GM12878 (cell line): ENCODE measurements around the gene CUL4A. TPM values are rescaled to one million over a fixed set of nuclear protein-coding genes. Genes with fewer than 3 reads are reported as not detected.

Source experiments
- CEBPZ ChIP-seq: fragments of 150-350 bp; IDR thresholded peaks from 2 replicates; pipeline ENCODE4 v1.6.1; 2016; ENCODE audit warnings: low read depth, low read length
- E2F4 ChIP-seq: IDR thresholded peaks from 2 replicates; pipeline ENCODE4 v1.6.1; 2012; ENCODE audit warnings: low read depth, low read length, improper control_type of control experiment
- ESRRA ChIP-seq: IDR thresholded peaks from 2 replicates; pipeline ENCODE4 v1.6.1; 2012; ENCODE audit warnings: mild to moderate bottlenecking, low read length, improper control_type of control experiment
- GATAD2B ChIP-seq: fragments of 450-650 bp; conservative IDR thresholded peaks from 2 replicates; pipeline ENCODE4 v1.6.1; 2017; ENCODE audit warnings: low read depth, mild to moderate bottlenecking, moderate library complexity
- HDAC2 ChIP-seq: fragments of 200-600 bp; sonication (generic); IDR thresholded peaks from 2 replicates; pipeline ENCODE4 v1.6.1; 2017
- JUND ChIP-seq: IDR thresholded peaks from 2 replicates; pipeline ENCODE4 v1.6.1; 2012; ENCODE audit warnings: low read depth, mild to moderate bottlenecking, low read length, improper control_type of control experiment, moderate library complexity
- LARP7 ChIP-seq: fragments of 450-650 bp; IDR thresholded peaks from 2 replicates; pipeline ENCODE4 v1.6.1; 2017; ENCODE audit warnings: mild to moderate bottlenecking
- MEF2B ChIP-seq: fragments of 450-650 bp; IDR thresholded peaks from 2 replicates; pipeline ENCODE4 v1.6.1; 2018; ENCODE audit warnings: mild to moderate bottlenecking, moderate library complexity; ENCODE audit not compliant: partially characterized antibody, poor library complexity, severe bottlenecking
- NFIC ChIP-seq: IDR thresholded peaks from 2 replicates; pipeline ENCODE4 v1.6.1; 2012; ENCODE audit warnings: low read depth, mild to moderate bottlenecking, inconsistent platforms, low read length, moderate library complexity
- NR2C1 ChIP-seq: fragments of 450-650 bp; IDR thresholded peaks from 2 replicates; pipeline ENCODE4 v1.6.1; 2017; ENCODE audit warnings: antibody characterized with exemption, mild to moderate bottlenecking, moderate library complexity
- RUNX3 ChIP-seq: IDR thresholded peaks from 2 replicates; pipeline ENCODE4 v1.6.1; 2012; ENCODE audit warnings: low read length, inconsistent platforms
- STAT3 ChIP-seq: IDR thresholded peaks from 2 replicates; pipeline ENCODE4 v1.6.1; 2011; ENCODE audit warnings: low read depth, low read length, improper control_type of control experiment
- ZNF207 ChIP-seq: fragments of 450-650 bp; IDR thresholded peaks from 2 replicates; pipeline ENCODE4 v1.6.1; 2014; ENCODE audit warnings: antibody characterized with exemption, mild to moderate bottlenecking, borderline replicate concordance
- ZNF217 ChIP-seq: fragments of 450-650 bp; IDR thresholded peaks from 2 replicates; pipeline ENCODE4 v1.6.1; 2017; ENCODE audit warnings: antibody characterized with exemption, mild to moderate bottlenecking
- ZNF274 ChIP-seq: IDR thresholded peaks from one replicate; pipeline ENCODE4 v1.8.0; 2011; ENCODE audit not compliant: insufficient read length, insufficient read depth
- ZSCAN29 ChIP-seq: fragments of 450-650 bp; IDR thresholded peaks from 2 replicates; pipeline ENCODE4 v1.6.1; 2017; ENCODE audit warnings: mild to moderate bottlenecking, moderate library complexity
- polyA plus RNA-seq, 11 experiments: library from polyadenylated mRNA; depleted of rRNA in 4 of 11; unstranded in 6 of 11; stranded (reverse) in 5 of 11; fragments of >200 nt; fragmentation: Nextera tagmentation in 4 of 11; fragmentation: Illumina TruSeq in 1 of 11; extraction: Ambion mirVana in 4 of 11; extraction: Trizol in 1 of 11; gene quantifications; 1 replicate in 1 of 11; 2 replicates in 10 of 11; pipeline versions ENCODE4 v1.2.1 to v1.2.3, GENCODE V29; 2011 to 2016; ENCODE audit warnings: inconsistent platforms in 2 of 11, missing spikeins in 2 of 11, low read depth in 1 of 11
- total RNA-seq, 4 experiments: library from RNA; depleted of rRNA in 3 of 4; stranded (reverse); fragments of >200 nt in 3 of 4; fragmentation: Illumina TruSeq in 1 of 4; extraction: Trizol in 1 of 4; gene quantifications; 2 replicates each; pipeline versions ENCODE4 v1.2.1 to v1.2.3, GENCODE V29; 2013 to 2021
- TF ChIP-seq, protein P1 (sequence below): fragments of 450-650 bp; IDR thresholded peaks from 2 replicates; pipeline ENCODE4 v1.6.1; 2017; ENCODE audit warnings: borderline replicate concordance
- TF ChIP-seq, protein P2 (sequence below): fragments of 450-650 bp; IDR thresholded peaks from 2 replicates; pipeline ENCODE4 v1.6.1; 2017; ENCODE audit warnings: mild to moderate bottlenecking, low read depth, inconsistent platforms; ENCODE audit not compliant: poor library complexity, severe bottlenecking
- TF ChIP-seq, protein P3 (sequence below): IDR thresholded peaks from 2 replicates; pipeline ENCODE4 v1.6.1; 2012; ENCODE audit warnings: low read length, inconsistent platforms
- TF ChIP-seq, protein P4 (sequence below): IDR thresholded peaks from 2 replicates; pipeline ENCODE4 v1.6.1; 2011; ENCODE audit warnings: borderline replicate concordance, low read depth, mild to moderate bottlenecking, moderate library complexity, low read length; ENCODE audit not compliant: insufficient read depth, poor library complexity, severe bottlenecking

Gene CUL4A
- total and polyA plus RNA-seq, 10 of the 15 experiments (the other 5 are each of a cell fraction or from before 2014, with no cell fraction given), result 19.7 to 74.3 (median 55.6) TPM

DNA sequence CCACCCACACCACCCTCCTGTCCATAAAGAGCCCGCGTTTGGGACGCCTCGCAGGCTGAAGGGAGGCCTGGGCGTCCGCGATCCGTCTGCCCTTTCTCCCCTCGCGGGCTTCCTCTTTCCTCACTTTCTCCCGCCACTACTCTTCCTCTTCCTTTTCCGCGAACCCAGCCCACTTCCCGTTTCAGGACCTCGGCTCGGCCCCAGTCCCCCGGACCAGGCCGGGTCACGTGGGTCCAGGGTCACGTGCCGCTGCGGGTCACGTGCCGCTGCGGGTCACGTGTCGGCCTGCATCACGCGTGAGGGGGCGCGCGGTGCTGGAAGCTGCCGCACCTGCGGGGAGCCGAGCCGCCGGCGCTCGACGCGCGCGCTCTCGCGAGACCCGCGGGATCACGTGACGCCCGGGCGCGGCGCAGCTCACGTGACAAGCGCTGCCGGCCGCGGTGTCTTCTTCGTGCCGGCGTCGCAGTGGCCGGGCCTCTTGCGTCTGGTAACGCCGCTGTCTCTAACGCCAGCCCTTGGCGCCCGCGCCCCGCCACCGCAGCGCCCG lies 87.5 kb downstream of the CUL4A start, which contains the start of gene LAMP1 (continued):
- 0 out of 2 replicates have a peak, but pooled peaks have one; percentile 12 for TF ChIP-seq CEBPZ
- TF ChIP-seq, protein P1, sequence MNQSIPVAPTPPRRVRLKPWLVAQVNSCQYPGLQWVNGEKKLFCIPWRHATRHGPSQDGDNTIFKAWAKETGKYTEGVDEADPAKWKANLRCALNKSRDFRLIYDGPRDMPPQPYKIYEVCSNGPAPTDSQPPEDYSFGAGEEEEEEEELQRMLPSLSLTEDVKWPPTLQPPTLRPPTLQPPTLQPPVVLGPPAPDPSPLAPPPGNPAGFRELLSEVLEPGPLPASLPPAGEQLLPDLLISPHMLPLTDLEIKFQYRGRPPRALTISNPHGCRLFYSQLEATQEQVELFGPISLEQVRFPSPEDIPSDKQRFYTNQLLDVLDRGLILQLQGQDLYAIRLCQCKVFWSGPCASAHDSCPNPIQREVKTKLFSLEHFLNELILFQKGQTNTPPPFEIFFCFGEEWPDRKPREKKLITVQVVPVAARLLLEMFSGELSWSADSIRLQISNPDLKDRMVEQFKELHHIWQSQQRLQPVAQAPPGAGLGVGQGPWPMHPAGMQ, result no peak
- no peak for TF ChIP-seq STAT3
- TF ChIP-seq ESRRA, result no peak
- peak; percentile 63 for TF ChIP-seq NR2C1
- no peak for TF ChIP-seq JUND
- peak; percentile 85 for TF ChIP-seq ZNF217
- TF ChIP-seq, protein P2, sequence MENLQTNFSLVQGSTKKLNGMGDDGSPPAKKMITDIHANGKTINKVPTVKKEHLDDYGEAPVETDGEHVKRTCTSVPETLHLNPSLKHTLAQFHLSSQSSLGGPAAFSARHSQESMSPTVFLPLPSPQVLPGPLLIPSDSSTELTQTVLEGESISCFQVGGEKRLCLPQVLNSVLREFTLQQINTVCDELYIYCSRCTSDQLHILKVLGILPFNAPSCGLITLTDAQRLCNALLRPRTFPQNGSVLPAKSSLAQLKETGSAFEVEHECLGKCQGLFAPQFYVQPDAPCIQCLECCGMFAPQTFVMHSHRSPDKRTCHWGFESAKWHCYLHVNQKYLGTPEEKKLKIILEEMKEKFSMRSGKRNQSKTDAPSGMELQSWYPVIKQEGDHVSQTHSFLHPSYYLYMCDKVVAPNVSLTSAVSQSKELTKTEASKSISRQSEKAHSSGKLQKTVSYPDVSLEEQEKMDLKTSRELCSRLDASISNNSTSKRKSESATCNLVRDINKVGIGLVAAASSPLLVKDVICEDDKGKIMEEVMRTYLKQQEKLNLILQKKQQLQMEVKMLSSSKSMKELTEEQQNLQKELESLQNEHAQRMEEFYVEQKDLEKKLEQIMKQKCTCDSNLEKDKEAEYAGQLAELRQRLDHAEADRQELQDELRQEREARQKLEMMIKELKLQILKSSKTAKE, result no peak
- no peak for TF ChIP-seq ZNF274
- peak; percentile 87; the same call in 1 of the 2 replicates for TF ChIP-seq HDAC2
- TF ChIP-seq RUNX3, result no peak; the same call in 1 of the 2 replicates
- TF ChIP-seq, protein P3, sequence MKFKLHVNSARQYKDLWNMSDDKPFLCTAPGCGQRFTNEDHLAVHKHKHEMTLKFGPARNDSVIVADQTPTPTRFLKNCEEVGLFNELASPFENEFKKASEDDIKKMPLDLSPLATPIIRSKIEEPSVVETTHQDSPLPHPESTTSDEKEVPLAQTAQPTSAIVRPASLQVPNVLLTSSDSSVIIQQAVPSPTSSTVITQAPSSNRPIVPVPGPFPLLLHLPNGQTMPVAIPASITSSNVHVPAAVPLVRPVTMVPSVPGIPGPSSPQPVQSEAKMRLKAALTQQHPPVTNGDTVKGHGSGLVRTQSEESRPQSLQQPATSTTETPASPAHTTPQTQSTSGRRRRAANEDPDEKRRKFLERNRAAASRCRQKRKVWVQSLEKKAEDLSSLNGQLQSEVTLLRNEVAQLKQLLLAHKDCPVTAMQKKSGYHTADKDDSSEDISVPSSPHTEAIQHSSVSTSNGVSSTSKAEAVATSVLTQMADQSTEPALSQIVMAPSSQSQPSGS, result no peak
- no peak for TF ChIP-seq E2F4
- 0 out of 2 replicates have a peak, but pooled peaks have one; percentile 58 for TF ChIP-seq ZSCAN29
- peak; percentile 98 for TF ChIP-seq GATAD2B
- TF ChIP-seq, protein P4, sequence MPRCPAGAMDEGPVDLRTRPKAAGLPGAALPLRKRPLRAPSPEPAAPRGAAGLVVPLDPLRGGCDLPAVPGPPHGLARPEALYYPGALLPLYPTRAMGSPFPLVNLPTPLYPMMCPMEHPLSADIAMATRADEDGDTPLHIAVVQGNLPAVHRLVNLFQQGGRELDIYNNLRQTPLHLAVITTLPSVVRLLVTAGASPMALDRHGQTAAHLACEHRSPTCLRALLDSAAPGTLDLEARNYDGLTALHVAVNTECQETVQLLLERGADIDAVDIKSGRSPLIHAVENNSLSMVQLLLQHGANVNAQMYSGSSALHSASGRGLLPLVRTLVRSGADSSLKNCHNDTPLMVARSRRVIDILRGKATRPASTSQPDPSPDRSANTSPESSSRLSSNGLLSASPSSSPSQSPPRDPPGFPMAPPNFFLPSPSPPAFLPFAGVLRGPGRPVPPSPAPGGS, result peak; percentile 77
- peak; percentile 97 for TF ChIP-seq LARP7
- TF ChIP-seq MEF2B, result peak; percentile 91
- TF ChIP-seq NFIC, result peak; percentile 100
- TF ChIP-seq ZNF207, result peak; percentile 96
